ENCODE measurements around the gene DNASE2. TPM values are rescaled to one million over a fixed set of nuclear protein-coding genes. Genes with fewer than 3 reads are reported as not detected.

DNASE2 gene
- total RNA-seq, 1 experiment from 2014 or later = 22.7 TPM

DNA sequence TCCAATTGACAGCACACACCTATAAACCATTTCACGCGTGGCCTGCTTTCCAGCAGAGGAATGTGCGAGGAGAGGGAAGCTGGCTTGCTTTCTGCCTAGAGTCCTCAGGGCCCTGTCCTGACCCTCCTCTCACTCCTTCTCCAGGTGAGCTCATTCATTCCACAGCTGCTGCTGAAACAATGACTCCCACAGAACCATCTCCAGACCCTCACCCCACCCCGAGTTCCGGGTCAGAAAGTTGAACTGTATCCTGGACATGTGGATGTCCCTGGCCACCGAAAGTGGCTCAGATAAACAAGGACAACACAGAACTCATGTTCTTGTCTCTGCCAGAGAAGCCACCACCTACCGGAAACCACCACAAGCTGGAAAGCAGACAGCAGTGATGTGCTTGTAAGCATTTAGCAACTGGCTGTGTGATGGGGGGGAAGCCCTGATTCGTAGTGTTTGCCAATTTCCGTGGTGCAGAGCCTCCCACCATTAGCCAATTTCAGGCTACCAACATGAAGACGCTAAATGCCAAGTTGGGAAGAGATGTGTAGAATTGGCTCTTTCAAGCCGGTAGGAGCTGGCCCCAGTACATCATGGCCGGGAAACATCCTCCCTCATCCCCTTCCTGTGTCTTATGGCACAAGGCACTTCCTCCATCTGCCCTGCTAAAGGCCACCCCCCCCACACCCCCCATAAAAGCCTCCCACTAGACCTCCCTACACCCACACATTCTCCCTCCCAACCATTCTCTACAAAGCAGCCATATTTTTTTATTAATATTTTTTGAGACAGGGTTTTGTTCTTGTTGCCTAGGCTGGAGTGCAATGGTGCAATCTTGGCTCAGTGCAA lies 32.8 kb upstream of the DNASE2 start:
- no TSS peak for BruUV-seq (replicated peaks)
- no peaks in the 10 kb centered on the region for H3K27me3 ChIP-seq (replicated peaks; ENCODE audit: insufficient read depth, low read depth, low read length, poor library complexity)
- TF ChIP-seq, protein P1, sequence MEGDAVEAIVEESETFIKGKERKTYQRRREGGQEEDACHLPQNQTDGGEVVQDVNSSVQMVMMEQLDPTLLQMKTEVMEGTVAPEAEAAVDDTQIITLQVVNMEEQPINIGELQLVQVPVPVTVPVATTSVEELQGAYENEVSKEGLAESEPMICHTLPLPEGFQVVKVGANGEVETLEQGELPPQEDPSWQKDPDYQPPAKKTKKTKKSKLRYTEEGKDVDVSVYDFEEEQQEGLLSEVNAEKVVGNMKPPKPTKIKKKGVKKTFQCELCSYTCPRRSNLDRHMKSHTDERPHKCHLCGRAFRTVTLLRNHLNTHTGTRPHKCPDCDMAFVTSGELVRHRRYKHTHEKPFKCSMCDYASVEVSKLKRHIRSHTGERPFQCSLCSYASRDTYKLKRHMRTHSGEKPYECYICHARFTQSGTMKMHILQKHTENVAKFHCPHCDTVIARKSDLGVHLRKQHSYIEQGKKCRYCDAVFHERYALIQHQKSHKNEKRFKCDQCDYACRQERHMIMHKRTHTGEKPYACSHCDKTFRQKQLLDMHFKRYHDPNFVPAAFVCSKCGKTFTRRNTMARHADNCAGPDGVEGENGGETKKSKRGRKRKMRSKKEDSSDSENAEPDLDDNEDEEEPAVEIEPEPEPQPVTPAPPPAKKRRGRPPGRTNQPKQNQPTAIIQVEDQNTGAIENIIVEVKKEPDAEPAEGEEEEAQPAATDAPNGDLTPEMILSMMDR (conservative IDR thresholded peaks at IDR 0.05; ENCODE audit: low read depth, low read length) = no peak
- TF ChIP-seq EZH2 (IDR thresholded peaks at IDR 0.05; ENCODE audit: borderline replicate concordance, low read depth, low read length, poor library complexity, severe bottlenecking) = no peak
- ChIA-PET POLR2A (ENCODE audit: low non-redundant PET) (interaction anchor here (0.6 kb wide), 1 partner anchor 41 kb away, joined by 8 read pairs; no protein-coding TSS in a partner anchor), CTCF (interaction anchor here (0.6 to 1.5 kb wide), 3 partner anchors 29 to 363 kb away, joined by 3 to 6 read pairs (median 4); no protein-coding TSS in a partner anchor)
- H3K4me1 ChIP-seq (ENCODE audit: insufficient read depth, low read length, poor library complexity, severe bottlenecking) = peaks cover 26% of the 10 kb centered on the region
- H3K27ac ChIP-seq (ENCODE audit: low read depth, low read length, poor library complexity, severe bottlenecking) = peak overlapping the region; percentile 76
- no peaks in the 10 kb centered on the region for H3K36me3 ChIP-seq (ENCODE audit: insufficient read depth, low read length, poor library complexity, severe bottlenecking)
- no peak overlapping the region for H3K4me3 ChIP-seq (ENCODE audit: low read depth, low read length, poor library complexity, severe bottlenecking)
- no peak for DNase-seq (ENCODE audit: low spot score)
- H3K9me3 ChIP-seq (ENCODE audit: low read depth, low read length, poor library complexity, severe bottlenecking) = no peaks in the 10 kb centered on the region
- intact Hi-C loops (cut with micrococcal nuclease; ENCODE audit: unreplicated experiment) = no loop called here

DNA sequence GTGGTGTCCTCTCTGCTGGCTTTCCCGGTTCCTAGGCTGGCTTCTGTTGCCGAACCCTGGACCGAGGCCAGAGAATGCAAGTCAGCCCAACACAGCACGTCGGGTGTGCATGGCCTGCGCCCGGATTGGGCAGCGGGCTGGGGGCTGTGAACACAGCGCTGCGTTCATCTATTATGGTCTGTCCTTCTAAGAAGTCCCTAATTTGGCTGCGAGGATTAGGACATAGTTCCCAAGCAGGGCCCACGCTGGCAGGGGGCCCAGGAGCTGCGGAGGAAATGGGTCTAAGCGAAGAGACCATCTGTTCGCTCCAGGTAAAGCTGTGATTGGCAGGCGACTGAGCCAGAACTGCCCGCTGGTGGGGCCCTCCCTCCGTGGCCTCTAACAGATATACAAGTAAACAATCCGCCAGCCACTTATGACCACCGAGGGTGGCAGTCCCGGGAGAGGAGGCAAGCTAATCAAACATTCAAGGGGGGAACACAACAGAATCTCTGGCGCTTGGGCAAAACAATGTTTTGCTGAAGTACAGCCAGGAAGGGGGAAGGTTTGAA lies 31.8 kb upstream of the DNASE2 start:
- Histone ChIP-seq H3K4me3 (ENCODE audit: low read depth, low read length, poor library complexity, severe bottlenecking) (peak overlapping the region; percentile 8), H3K4me1 (ENCODE audit: insufficient read depth, low read length, poor library complexity, severe bottlenecking) (peaks cover 26% of the 10 kb centered on the region), H3K9me3 (ENCODE audit: low read depth, low read length, poor library complexity, severe bottlenecking) (no peaks in the 10 kb centered on the region), H3K27me3 (replicated peaks; ENCODE audit: insufficient read depth, low read depth, low read length, poor library complexity) (no peaks in the 10 kb centered on the region), H3K36me3 (ENCODE audit: insufficient read depth, low read length, poor library complexity, severe bottlenecking) (no peaks in the 10 kb centered on the region), H3K27ac (ENCODE audit: low read depth, low read length, poor library complexity, severe bottlenecking) (peak overlapping the region; percentile 76)
- TF ChIP-seq EZH2 (IDR thresholded peaks at IDR 0.05; ENCODE audit: borderline replicate concordance, low read depth, low read length, poor library complexity, severe bottlenecking) = no peak
- TF ChIP-seq, protein P1 (conservative IDR thresholded peaks at IDR 0.05; ENCODE audit: low read depth, low read length) = no peak
- POLR2A ChIA-PET (ENCODE audit: low non-redundant PET) = interaction anchor here (0.7 kb wide), 1 partner anchor 22 kb away, joined by 8 read pairs; the partner anchor contains the start of gene GCDH
- intact Hi-C loops (cut with micrococcal nuclease; ENCODE audit: unreplicated experiment) = no loop called here
- BruUV-seq (replicated peaks) = no TSS peak
- CTCF ChIA-PET = interaction anchor here (0.6 to 1.5 kb wide), 2 partner anchors 28 to 362 kb away, joined by 3 to 4 read pairs; no protein-coding TSS in a partner anchor
- peak; percentile 90 for DNase-seq (ENCODE audit: low spot score)

DNA sequence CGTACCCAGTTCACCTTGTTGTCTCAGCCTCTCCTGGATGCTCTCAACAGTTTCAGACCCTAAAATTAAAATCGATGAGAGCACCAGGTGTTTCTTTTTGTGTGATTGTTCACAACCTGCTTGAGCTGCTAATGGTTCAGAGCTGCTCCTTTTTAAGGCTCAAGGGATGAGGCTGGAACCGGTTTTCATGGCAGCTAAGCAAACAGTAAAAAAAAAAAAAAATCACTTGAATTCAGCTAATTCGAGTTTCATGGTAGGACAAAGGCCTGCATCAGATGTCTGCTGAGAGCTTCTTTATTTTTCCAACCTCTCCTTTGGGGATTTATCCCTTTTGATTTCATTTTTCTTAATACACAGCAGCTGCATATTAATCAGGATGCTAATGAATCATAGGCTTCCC lies 31.3 kb upstream of the DNASE2 start:
- CTCF ChIA-PET = interaction anchor here (1.5 kb wide), 1 partner anchor 27 kb away, joined by 3 read pairs; no protein-coding TSS in a partner anchor
- Histone ChIP-seq H3K4me3 (ENCODE audit: low read depth, low read length, poor library complexity, severe bottlenecking) (peak overlapping the region; percentile 8), H3K4me1 (ENCODE audit: insufficient read depth, low read length, poor library complexity, severe bottlenecking) (peaks cover 26% of the 10 kb centered on the region), H3K27ac (ENCODE audit: low read depth, low read length, poor library complexity, severe bottlenecking) (peak overlapping the region; percentile 76), H3K27me3 (replicated peaks; ENCODE audit: insufficient read depth, low read depth, low read length, poor library complexity) (no peaks in the 10 kb centered on the region), H3K36me3 (ENCODE audit: insufficient read depth, low read length, poor library complexity, severe bottlenecking) (no peaks in the 10 kb centered on the region), H3K9me3 (ENCODE audit: low read depth, low read length, poor library complexity, severe bottlenecking) (no peaks in the 10 kb centered on the region)
- intact Hi-C loops (cut with micrococcal nuclease; ENCODE audit: unreplicated experiment) = no loop called here
- BruUV-seq (replicated peaks) = no TSS peak
- DNase-seq (ENCODE audit: low spot score) = no peak
- POLR2A ChIA-PET (ENCODE audit: low non-redundant PET) = interaction anchor here (0.7 kb wide), 1 partner anchor 22 kb away, joined by 8 read pairs; the partner anchor contains the start of gene GCDH
- TF ChIP-seq, protein P1 (conservative IDR thresholded peaks at IDR 0.05; ENCODE audit: low read depth, low read length) = no peak
- no peak for TF ChIP-seq EZH2 (IDR thresholded peaks at IDR 0.05; ENCODE audit: borderline replicate concordance, low read depth, low read length, poor library complexity, severe bottlenecking)

All from A673 (cell line).